Neural progenitor cell (in vitro differentiated cells): Measurements from ENCODE around the gene RASEF.

ENCODE experiments used
- CTCF ChIP-seq: fragments of 200-600 bp; sonication (generic); IDR thresholded peaks from 2 replicates; pipeline ENCODE4 v1.5.1; 2017; ENCODE audit warnings: antibody characterized with exemption, mild to moderate bottlenecking
- EZH2phosphoT487 ChIP-seq: fragments of 200-600 bp; sonication (generic); IDR thresholded peaks from 2 replicates; pipeline ENCODE4 v1.6.1; 2017; ENCODE audit warnings: antibody characterized with exemption

GRCh38 chr9:82970359-82970758 is 92.6 kb downstream of the RASEF start:
- no peak for TF ChIP-seq CTCF
- no peak for TF ChIP-seq EZH2phosphoT487
